SKM-1 (cell line): Measurements from ENCODE around the gene UBTD1.
"Not testable (repeated sequence)": the region's sequence is repeated elsewhere in the genome, so short reads cannot be mapped to it uniquely, and the experiment has no call there.

Source experiments
- DNase-seq: peaks from one replicate; lab custom pipeline; 2025; ENCODE audit not compliant: unreplicated experiment; lab: John Stamatoyannopoulos, UW

UBTD1 gene

GRCh38 chr10:97560731-97561381 is 62.1 kb downstream of the UBTD1 start:
- not testable (repeated sequence) for DNase-seq

GRCh38 chr10:97561386-97562077 is 62.8 kb downstream of the UBTD1 start:
- DNase-seq, result not testable (repeated sequence)

GRCh38 chr10:97562329-97562728 is 63.6 kb downstream of the UBTD1 start:
- DNase-seq, result not testable (repeated sequence)

GRCh38 chr10:97563337-97563736 is 64.6 kb downstream of the UBTD1 start:
- no peak for DNase-seq

GRCh38 chr10:97564776-97565175 is 66.1 kb downstream of the UBTD1 start:
- no peak for DNase-seq

GRCh38 chr10:97566336-97566996 is 67.7 kb downstream of the UBTD1 start:
- no peak for DNase-seq

GRCh38 chr10:97567891-97568290 is 69.2 kb downstream of the UBTD1 start:
- DNase-seq, result no peak

GRCh38 chr10:97570146-97570788 is 71.5 kb downstream of the UBTD1 start:
- no peak for DNase-seq

GRCh38 chr10:97570789-97571471 is 72.2 kb downstream of the UBTD1 start:
- DNase-seq, result no peak

- DNase-seq, result no peak
Observed at GRCh38 chr10:97571622-97572021, 72.9 kb downstream of the UBTD1 start.

GRCh38 chr10:97572214-97572989 is 73.7 kb downstream of the UBTD1 start, which contains the start of gene ANKRD2:
ANKRD2 (plus strand) TSS chr10:97572779; CDS start chr10:97572789, 10 bp downstream.
- peak; percentile 43 for DNase-seq

- DNase-seq, result no peak
Observed at GRCh38 chr10:97573021-97573420, 74.3 kb downstream of the UBTD1 start.

- no peak for DNase-seq
Observed at GRCh38 chr10:97573672-97574071, 74.9 kb downstream of the UBTD1 start.

- no peak for DNase-seq
Observed at GRCh38 chr10:97574374-97575126, 75.8 kb downstream of the UBTD1 start.

GRCh38 chr10:97575127-97575668 is 76.5 kb downstream of the UBTD1 start:
- no peak for DNase-seq

GRCh38 chr10:97576487-97576886 is 77.8 kb downstream of the UBTD1 start:
- not testable (repeated sequence) for DNase-seq

- DNase-seq, result no peak
Observed at GRCh38 chr10:97577701-97578100, 79.0 kb downstream of the UBTD1 start.

- DNase-seq, result no peak
Observed at GRCh38 chr10:97578171-97578844, 79.6 kb downstream of the UBTD1 start.
